ENCODE data around the gene LMX1B.

Gene LMX1B

GRCh38 chr9:126663661-126664072 is 49.9 kb downstream of the LMX1B start:
- DNase-seq, result no peak

- no peak for DNase-seq
Observed at GRCh38 chr9:126664900-126665643, 51.3 kb downstream of the LMX1B start.

GRCh38 chr9:126665644-126666035 is 51.9 kb downstream of the LMX1B start:
- no peak for DNase-seq

GRCh38 chr9:126666155-126666803 is 52.6 kb downstream of the LMX1B start:
- DNase-seq, result no peak

- no peak for DNase-seq
Observed at GRCh38 chr9:126667190-126668055, 53.7 kb downstream of the LMX1B start.

DNA sequence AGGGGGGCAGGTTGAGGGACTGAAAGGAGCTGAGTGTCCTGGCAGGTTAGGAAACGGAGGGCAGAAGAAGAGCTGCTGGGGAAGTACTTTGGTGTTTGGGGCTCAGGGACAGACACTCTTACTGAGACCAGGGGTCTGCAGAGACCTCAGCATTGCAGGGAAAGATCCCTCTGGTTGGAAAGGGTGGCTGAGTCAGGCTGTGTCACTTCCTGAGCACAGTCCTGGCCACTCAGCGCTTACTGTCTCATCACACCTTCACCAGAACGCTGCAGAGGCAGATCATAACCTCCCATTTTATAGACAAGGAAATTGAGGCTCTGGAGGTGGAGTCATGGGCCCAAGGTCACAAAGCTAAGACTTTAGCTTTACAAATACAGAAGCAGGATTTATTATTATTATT is 54.3 kb downstream of the LMX1B start:
- DNase-seq, result no peak

GRCh38 chr9:126669108-126669507 is 55.4 kb downstream of the LMX1B start:
- no peak for DNase-seq

GRCh38 chr9:126670270-126670669 is 56.5 kb downstream of the LMX1B start:
- no peak for DNase-seq

- DNase-seq, result no peak
Observed at GRCh38 chr9:126671381-126671831, 57.7 kb downstream of the LMX1B start.

DNA sequence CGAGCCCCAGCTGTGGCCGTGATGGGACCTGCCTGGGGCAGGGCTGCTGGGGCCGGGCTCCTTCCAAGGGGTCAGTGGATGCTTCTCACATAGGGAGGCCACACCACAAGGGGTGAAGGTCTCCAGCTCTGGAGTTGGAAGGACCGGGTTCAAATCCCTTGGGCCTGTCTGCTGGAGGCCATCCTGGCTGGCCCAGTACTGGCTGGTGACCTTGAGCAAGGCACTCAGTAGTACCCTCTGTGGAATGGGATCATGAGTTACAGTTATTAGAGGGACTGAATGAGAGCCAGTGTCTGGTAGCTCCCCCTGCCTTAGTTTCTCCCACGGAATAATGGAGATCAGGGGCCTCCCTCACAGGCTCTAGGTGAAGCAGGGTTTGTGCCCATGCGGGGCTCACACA is 58.3 kb downstream of the LMX1B start:
- no peak for DNase-seq

- DNase-seq, result no peak
Observed at GRCh38 chr9:126672634-126673284, 59.0 kb downstream of the LMX1B start.

DNA sequence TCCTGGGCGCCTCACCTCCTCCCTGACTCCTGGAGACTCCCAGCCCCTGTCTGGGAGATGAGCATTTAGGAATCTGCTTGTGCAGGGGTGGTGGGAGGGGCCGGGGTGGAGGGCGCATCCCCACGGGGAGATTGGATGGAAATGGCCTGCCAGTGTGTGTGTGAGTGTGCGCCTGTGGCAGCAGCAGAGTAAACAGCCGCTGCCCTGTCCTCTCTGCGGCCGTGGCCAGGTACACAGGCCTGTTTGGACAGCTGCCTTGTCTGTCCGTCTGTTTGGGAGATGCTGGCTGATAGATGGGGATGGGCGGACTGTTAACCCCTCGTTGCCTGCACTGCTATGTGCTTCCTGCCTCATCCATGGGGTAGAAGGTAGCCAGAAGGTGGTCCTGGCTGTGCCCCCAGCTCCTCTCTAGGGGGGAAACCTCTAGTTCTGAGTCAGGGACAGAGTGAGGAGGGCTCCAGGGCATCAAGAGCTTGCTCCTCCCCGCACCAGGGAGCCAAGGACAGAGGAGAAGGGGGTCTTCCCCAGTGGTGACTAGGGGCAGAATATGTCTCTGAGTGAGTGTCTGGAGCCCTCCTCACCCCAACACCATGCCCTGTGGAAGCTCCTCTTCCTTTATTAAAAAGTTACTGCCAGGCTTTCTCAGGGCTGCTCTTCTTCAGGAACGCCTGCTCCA is 60.1 kb downstream of the LMX1B start:
- DNase-seq, result no peak

- DNase-seq, result no peak
Observed at GRCh38 chr9:126674365-126675146, 60.8 kb downstream of the LMX1B start.

- DNase-seq, result no peak
Observed at GRCh38 chr9:126675147-126675467, 61.4 kb downstream of the LMX1B start.

GRCh38 chr9:126676102-126676684 is 62.5 kb downstream of the LMX1B start:
- no peak for DNase-seq

DNA sequence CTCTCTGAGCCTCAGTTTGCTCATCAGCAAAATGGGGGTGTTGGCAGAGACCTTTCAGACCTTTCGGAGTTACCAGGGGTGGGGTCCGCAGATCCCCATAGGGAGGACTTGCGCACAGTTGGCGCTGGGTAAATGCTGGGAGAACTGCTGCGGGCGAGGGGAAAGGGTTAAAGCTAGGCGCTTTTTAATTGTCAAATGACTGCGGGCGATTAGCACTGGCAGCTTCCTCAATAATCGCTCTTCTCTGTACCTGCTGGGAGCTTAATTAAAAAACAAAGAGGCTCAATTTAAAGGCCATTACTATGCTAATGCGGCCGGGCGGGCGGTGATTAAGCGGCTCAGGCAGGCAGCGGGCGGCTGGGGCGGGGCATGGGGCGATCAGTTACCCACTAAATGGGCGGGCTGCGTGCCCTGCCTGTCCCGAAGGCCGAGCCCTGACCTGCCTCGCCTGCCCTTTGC is 63.0 kb downstream of the LMX1B start:
- DNase-seq, result no peak

GRCh38 chr9:126677188-126678084 is 63.7 kb downstream of the LMX1B start:
- no peak for DNase-seq

GRCh38 chr9:126678989-126679388 is 65.3 kb downstream of the LMX1B start:
- no peak for DNase-seq

DNA sequence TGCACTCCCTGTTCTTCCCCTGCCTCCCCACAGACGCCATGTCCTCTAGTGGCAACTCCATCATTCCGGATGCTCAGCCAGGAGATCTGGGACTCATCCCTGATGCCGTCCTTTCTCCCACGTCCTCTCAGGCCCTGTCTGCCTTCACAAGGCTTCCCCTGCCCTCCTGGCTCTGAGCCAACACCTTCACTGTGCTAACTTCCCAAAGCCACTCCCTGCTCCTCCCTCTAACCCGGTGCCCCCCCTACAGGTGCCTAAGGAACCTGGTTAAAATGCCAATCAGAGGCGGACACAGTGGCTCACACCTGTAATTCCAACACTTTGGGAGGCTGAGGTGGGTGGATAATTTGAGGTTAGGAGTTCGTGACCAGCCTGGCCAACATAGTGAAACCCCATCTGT is 67.6 kb downstream of the LMX1B start:
- no peak for DNase-seq

Data from T1000 (cell line).